Muscle of back (tissue), 11 donors: ENCODE measurements around the gene UBAC1. TPM values are rescaled to one million over a fixed set of nuclear protein-coding genes. Genes with fewer than 3 reads are reported as not detected.

Experiments
- DNase-seq, 3 donors: peaks; one replicate each; pipeline versions ENCODE4 v3.0.0 to v3.0.0-alpha.2; 2013
- polyA plus RNA-seq, 10 donors: library from polyadenylated mRNA; unstranded; fragments of 120-200 nt; gene quantifications; one replicate each; pipeline ENCODE4 v1.2.1, GENCODE V29; 2013; ENCODE audit not compliant: insufficient read length in 10 of 10

The UBAC1 gene
- polyA plus RNA-seq, 10 donors, result 31.7 to 47.1 (median 38.4) TPM

DNA sequence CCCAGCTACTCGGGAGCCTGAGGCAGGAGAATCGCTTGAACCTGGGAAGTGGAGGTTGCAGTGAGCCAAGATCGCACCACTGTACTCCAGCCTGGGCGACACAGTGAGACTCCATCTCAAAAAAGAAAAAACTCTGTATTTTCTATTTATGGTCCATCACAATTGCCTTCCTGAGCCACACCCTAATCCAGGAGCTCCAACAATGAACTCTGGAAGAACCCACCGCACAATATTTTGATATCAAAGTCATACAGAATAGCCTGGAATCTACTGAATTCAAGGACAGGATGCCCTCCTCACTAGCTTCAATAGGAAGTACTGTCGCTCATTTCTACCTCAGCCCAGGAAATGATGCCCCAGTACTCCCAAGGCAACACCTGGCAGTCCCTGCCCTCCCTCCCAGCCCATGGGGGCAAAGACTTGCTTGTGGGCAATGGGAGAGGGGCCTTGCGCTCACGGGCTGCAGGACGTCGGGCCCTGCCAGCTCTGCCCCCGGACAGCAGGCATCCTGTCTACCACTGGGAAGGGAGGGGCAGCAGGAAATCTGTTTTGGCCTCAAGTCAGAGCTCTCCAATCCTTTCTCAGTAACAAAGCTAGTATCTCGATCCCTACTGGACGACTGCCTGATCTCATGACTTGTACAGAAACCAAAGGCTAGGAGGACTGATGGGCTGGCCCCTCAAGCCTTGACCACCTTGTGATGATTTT is 19.7 kb downstream of the UBAC1 start:
- DNase-seq, result no peak

DNA sequence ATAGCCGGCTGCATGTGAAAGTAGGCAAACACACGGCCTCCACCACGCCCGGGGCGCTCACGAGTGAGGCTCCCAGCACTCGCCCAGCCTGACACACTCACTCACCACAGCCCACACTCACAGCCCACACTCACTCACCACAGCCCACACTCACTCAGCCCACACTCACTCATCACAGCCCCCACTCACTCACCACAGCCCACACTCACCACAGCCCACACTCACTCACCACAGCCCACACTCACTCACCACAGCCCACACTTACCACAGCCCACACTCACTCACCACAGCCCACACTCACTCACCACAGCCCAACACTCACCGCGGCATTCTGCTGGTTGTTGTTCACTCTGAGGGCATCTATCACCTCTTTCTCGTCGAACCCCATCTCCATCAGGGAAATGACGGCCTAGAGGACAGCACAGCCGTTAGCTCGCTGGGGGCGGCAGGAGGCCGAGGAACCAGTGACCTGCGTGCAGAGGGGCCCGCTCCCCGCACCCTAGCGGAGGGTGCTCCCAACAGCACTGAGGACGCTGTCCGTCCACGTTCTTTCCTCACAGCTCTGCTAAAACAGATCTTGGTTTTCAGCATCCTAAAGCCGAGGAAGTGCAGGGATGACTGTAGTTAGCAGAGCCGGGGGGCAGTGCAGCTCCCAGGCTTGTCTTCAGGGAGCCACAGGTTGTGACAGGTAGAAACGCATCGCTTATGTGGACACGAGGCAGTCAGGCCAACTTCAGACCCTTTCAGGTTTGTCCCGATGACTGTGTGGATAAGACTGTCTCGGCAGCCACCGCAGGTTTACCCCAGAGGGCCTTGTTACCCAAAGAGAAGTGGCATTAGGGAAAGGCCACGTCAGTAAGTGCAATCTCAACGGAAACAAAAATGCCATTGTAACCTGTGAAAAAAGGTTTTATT is 21.6 kb downstream of the UBAC1 start:
- DNase-seq, result no peak

DNA sequence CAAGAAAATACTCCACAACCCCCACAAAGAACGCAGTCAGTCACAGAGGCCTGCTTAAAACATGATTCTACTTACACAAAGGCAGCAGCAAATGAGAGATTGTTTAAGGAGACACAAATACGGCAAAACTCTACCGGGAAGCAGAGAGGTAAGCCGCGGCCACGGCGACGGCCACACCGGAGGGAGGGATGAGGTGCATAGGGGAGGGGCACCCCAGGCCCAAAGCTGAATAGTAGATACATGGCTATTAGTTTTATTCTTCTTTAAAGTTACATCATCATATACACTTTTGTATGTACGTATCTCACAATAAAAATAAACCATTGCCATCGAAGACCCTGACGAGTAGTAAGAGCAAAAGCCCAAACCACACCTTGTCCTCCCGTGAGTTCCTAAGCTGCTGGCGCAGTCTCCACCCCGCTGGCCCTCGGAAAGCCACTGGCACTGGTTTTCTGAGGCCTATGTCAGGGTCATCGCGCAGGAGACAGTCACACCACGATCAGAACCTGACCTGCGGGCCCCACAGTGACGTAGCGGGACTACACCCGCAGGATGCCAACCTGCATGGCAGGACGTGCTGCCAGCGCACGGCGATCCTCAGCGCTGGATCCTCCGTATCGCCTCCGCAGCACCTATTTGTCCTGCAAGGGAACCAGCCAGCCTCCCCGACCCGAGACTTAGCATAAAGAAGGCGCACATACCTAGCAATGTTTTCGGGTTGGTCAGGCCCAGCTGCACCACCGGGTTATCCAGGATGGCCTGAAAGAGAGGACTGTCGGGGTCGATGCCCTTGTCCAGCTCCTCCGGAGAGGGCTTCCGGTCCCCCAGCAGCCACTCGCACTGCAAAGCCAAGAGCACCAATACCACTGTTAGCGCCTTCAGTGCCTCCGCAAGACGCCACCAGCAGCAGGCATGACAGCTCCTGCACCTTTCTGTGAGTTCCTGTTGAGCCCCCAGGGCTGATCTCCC is 23.4 kb downstream of the UBAC1 start:
- no peak for DNase-seq

DNA sequence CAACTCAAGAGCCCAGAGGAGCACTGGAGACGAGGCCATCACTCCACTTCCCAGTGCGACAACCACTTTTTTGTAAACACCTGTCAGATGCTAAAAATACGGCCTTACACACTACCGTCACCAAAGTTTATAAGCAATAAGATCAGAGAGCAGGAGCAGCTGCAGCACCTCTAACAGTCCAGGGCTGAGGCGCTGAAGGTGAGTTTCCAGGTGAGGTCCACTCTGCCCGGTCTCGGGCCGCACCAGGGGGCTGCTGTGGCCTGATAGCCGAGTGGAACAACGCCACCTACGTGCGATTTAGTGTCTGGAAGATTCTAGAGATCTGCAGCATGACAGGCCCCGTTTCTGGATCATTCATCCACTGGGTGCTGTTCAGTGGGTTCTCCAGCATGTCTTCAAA is 28.1 kb downstream of the UBAC1 start:
- no peak for DNase-seq

DNA sequence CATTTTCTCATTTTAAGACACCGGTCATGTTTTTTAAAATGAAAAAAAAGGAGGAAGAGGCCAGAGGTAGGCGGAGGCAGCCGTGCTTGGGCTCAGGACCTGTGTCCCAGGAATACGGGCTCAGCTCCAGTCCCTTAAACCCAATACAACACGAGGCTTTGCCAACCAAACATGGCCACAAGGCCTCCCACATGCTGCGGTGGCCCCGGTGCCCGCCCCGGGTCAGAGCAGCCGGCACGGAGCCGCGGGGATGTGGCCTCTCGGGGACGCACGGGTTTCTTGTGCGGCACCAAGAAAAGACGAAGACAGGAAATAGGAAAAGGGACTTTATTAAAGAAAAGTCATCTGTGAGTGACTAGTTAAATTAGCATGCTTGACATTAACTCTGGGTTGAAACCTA is 28.5 kb downstream of the UBAC1 start:
- DNase-seq, result no peak

DNA sequence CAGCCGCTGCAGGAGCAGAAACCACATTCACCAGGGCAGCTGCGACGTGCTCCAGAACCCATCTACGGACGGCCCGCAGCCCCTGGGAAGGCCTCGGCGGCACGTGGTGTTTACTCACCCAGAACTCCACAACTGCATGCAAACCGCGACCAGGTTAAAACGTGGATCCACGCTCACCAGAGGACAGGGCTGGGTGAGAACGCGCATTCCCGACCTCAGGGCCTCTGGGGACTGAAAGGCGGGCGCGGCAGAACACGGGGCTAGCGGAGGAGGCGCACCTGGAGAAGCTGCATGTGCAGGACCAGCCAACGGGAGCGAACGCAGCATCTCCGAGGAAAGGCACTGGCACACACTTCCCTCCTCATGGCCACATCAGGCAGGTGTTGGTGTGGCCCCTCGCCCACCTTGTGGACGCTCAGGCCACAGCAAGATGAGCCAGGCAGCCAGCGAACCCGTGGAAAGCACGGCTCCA is 29.8 kb downstream of the UBAC1 start:
- DNase-seq, result no peak

DNA sequence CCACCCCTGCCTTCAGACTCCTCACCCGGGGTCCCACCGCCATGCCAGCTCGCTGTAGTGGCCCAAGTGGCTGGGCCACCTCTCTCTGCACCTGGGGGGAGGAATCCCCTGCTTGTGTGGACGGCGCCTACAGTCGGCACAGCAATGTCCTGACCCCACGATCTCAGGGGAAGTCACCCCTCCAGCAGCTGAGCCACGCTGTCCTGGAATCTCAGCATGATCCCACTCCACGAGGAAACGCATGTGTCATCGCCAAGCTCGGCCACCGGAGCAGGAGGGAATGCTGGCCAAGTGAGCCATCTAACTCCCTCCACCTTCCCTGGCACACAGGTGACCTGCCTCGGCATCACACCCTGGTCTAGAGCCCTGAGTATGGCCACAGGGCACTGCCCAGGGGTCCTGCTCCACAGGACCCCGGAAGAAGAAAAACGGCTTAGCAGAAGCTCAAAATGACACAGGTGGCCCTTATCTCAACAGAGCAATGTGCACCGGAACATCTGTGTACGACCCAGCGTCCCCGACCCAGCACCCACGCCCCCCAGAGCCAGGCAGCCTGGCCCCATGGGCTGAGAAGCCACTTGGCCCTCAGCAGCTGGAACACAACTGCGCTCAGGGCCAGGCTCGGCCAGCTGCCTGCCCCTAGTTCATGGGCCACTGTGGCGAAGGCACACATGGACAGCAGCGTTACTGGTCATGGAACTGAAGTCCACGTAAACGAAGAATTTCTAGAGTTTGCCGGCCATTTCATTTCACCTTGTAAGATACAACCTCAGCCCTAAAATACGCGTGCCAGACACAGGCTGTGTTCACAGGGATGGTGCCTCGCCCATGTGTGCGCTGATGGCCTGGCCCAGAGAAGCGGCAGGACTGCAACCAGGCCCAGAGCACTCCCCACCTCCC is 30.5 kb downstream of the UBAC1 start:
- no peak for DNase-seq

DNA sequence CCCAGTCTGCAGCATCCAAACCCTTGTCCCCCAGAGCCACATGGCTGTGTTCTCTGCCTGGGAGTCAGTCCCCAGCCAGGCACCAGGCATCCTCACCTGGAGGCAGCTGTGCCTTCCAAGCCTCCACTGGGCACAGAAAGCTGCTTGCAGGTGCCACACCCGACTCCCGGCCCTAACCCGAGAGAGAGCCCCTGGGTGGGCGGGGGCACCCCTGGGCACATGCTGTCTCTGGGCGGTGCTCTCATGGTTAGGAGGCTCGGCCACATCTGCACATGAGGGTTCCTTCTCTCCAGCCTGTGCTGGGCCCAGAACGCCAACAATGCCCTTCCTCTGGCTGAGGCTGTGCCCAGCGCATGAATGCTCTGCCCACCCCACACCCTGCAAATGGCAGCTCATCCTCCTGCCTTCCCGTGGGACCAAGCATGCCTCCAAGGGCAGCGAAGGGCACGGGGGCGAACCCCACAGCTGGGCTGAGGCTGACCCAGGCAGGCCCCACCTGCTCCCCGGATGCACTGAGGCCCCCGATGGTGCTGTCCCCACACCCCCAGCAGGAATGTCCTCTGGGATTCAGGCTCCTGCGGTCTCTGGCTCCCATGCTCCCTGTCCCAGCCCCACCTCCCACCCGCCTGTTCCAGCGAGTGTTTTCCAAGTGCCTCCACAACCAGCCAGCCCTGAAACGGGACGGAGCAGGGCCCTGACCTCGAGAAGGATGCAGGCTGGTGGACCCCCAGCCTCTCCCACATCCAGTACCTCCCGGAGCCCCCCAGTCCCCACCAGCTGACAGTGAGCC is 31.3 kb downstream of the UBAC1 start:
- no peak for DNase-seq

DNA sequence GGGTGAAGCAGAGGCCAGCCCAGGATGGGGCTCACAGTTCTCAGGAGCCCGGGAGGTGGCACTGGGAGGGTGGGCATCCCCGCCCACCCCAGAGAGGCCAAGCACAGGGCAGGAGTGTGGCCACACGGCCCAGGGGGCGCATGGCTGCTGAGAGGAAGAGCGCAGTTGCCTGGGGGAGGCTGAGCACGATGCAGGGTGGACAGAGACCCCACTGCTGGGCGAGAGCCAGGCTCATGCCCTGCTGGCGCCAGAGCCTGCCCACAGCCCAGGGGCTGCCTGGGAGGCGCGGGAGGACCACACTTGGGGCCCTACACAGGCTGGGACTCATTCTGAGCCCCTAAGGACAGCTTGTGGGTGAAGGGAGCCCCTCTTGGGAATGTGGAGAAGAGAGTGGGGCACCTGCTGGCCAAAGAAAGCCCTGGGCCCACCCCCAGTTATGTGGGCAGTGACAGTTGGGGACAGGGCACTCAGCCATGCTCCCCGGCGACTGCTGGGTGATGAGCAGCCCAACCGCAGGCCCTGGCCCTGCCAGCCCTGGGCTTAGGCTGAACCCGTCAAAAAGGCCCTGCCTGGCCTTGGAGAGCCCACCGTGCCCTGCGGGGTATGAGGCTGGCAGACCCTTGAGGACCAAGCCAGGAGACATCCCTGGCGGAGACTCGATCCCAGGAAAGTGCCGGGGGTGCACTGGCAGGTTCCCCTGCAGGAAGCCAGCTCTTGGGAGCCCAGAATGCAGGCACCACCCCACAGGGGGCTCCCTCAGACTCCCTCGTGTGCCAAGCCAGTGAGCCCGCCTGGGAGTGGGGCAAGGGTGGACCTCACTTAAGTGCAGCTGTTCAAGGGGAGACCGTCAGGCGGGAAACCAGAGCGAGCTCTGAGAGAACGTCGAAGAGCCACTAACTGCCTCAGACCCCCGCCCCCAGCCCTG is 32.2 kb downstream of the UBAC1 start:
- DNase-seq, result no peak

DNA sequence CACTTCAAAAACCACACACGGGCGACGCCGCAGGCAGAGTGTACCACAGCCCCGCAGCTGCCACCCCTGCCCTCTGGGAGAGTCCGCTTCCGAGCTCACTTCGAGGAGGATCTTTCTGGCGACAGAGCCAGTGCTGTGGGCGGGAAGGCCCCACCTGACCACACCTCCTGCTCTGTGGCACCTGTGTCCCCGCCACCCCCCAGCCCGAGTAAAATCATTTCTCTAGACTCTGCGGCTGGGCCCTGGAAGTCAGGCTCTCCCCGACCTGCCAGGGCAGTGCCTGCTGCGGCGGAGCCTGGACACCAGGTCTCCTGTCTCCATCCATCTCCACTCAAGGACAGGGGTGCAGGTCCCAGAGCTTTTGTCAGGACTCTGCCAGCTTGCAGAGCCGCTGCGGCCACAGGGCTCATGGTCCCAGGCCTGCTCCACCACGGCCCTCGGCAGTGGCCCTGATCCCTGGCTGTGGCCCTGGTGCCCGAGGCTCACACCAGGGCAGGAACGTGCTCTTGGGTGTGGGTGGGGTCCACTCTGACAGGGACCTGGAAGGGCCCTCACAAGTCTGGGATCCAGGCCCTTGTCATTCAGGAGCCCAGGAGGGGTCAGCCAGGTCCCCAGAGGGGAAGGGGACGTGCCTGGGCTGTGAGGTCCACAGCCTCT is 33.0 kb downstream of the UBAC1 start:
- no peak for DNase-seq

DNA sequence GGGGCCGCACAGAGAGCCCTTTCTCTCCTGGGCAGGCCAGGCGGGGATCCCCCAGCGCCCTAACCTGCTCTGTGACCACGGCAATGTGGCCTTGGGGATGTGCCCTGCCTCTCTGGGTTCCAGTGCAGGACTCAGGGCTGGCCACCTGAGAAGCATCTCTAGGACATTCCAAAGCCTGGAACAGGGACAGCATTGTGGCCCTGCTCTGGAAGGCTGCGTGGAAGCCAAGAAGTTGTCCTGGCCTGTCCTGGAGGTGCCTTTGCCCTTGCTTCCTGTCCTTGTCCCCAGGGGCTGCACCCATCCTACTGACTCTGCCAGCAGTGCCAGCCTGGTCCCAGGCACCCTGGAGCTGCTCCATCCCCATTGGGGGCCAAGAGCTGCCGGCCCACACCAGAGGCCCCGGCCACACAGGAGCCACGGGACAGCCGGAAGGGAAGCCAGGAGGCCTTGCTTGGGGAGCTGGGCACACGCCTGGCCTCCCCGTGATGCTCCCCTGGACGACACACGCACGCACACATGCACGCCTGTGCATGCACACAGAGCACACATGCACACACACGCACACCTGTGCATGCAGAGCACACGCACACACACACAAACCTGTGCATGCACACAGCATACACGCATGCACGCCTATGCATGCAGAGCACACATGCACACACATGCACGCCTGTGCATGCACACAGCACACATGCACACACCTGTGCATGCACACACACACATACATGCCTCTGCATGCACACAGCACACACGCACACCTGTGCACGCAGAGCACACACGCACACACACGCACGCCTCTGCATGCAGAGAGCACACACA is 33.8 kb downstream of the UBAC1 start:
- no peak for DNase-seq

DNA sequence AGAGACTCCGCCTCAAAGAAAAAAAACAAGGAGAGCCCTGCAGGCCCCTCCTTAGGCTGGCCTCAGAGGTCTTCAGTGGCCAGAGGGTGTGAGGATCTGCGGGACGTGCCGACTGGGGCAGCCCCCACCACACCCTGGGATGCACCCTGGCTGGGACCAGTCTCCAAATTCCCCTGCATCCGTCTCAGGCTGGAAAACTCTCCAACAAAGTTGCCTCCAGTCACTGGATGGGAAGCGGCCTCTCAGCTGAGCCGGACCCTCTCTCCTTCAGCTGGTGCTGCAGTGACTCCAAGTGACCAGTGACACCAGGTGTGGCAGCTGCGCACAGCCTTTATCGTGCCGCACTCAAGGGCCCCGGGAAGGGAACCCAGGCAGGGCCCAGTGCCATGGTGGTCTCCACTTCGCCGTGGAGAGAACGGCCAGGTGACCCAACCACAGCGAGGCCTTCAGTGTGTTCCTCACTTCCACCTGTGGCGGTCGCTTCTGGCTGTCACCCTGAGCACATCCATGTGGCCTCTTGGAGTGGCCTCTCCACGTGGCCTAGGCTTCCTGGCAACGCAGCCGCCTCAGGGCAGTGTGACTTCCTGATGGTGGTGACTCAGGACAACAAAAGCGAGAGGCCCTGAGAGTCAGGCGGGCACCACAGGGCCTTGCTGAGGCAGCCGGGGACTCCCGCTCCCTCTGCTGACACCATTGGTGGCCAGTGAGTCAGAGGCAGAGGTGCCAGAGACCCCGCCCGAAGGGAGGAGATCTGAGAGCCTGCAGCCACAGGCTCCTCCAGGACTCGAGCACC is 34.6 kb downstream of the UBAC1 start:
- no peak for DNase-seq

DNA sequence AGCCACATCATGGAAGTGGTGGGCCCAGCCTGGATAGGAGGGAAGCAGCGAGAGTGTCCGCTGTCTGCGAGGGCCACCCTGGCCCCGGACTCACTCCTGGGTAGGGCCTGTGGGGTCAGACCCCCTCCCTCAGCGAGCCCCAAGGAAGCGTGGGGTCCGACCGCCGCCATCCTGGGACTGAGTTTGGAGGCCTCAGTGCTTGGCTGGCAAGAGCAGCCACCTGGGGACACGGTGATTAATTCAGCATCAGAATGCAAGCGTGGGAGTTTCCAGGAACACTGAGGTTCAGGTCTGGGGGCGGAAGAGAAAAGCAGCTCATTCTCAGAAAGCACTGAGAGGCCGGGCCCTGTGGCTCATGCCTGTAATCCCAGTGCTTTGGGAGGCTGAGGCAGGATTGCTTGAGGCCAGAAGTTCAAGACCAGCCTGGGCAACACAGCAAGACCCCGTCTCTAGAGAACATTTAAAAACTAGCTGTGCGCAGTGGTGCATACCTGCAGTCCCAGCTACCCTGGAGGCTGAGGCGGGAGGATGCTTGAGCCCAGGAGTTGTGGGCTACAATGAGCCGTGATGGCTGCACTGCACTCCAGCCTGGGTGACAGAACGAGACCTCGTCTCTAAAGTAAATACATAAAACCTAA is 35.6 kb downstream of the UBAC1 start:
- no peak for DNase-seq

DNA sequence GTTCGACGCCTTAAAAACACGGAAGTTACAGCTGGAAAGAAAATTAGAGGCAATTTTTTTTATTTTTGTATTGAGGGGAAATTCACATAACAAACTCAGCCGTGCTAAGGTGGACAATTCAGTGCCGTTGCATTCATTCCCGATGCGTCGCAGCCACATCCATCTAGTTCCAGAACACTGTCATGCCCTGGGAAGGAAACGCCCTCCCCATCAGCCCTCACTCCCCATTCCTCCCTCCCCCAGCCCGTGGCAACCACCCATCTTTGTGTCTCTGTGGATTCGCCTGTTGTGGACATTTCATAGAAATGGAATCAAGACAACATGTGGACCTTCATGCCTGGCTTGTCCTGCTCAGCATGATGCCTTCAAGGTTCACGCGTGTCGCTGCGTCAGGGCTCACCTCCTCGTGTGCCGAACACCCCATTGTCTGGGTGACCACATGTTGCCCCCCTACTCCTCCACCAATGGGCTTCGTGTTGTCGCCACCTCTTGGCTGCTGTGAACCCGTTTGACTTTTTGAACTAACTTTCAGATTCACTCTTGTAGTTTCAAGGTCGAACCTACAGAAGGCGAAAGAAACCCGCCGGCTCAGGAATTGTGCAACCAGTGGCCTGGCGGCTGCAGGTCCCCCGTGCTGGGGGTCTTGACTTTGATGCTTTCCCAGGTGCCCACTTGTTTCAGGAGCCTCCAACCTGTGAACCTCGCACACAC is 36.4 kb downstream of the UBAC1 start:
- no peak for DNase-seq

DNA sequence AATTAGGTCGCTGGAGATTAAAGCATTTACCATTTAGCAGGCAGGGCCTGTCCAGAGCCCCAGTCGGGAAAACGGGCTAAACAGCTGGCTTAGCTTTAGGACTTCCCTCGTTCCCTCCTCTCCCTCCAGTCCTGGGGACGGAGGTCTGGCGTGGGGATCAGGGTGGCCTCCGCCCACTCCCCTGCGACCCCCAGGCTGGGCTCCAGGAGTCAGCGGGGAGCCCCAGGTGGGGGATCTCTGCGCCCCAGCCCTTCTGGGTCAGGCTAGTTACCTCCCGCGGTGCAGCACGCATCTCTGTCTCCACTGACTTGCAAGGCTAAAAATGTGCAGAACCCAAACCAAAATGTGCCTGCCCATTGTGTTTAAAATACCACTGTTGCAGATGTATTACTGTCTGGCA is 37.7 kb downstream of the UBAC1 start:
- DNase-seq, result no peak
